ENCODE results near the gene CLIC4. TPM values are rescaled to one million over a fixed set of nuclear protein-coding genes. Genes with fewer than 3 reads are reported as not detected.
A peak's percentile ranks its signal among the peaks of the same experiment; 100 is the strongest.

Gene CLIC4
- total RNA-seq, 1 donor from 2014 or later: 90.4 TPM

DNA sequence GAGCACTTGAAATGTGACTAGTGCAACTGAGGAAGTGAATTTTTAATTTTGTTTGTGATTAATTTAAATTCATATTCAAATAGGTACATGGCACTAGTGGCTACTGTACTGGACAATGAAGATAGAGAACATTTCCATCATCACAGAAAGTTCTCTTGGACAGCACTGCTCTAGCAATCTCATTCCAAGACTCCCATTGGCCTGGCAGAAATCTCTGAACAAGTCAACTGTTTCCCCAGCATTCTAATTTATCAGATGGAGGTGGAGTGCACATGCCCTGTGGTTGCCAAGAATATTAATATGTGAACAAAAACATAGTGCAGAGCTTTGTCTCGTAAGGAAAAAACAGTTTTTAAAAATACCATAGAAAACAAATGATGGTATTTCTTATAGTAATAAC is 81.3 kb downstream of the CLIC4 start:
- no peak overlapping the region for H3K4me3 Mint-ChIP-seq (ENCODE audit: low read depth)
- no peak overlapping the region for H3K27ac Mint-ChIP-seq
- DNase-seq (ENCODE audit: low spot score, unreplicated experiment): no peak
- TF ChIP-seq, protein P1, sequence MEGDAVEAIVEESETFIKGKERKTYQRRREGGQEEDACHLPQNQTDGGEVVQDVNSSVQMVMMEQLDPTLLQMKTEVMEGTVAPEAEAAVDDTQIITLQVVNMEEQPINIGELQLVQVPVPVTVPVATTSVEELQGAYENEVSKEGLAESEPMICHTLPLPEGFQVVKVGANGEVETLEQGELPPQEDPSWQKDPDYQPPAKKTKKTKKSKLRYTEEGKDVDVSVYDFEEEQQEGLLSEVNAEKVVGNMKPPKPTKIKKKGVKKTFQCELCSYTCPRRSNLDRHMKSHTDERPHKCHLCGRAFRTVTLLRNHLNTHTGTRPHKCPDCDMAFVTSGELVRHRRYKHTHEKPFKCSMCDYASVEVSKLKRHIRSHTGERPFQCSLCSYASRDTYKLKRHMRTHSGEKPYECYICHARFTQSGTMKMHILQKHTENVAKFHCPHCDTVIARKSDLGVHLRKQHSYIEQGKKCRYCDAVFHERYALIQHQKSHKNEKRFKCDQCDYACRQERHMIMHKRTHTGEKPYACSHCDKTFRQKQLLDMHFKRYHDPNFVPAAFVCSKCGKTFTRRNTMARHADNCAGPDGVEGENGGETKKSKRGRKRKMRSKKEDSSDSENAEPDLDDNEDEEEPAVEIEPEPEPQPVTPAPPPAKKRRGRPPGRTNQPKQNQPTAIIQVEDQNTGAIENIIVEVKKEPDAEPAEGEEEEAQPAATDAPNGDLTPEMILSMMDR (IDR thresholded peaks at IDR 0.05; ENCODE audit: unreplicated experiment): no peak
- no peaks in the 10 kb centered on the region for H3K9me3 Mint-ChIP-seq (ENCODE audit: low read depth)
- no peaks in the 10 kb centered on the region for H3K27me3 Mint-ChIP-seq
- H3K4me1 Mint-ChIP-seq (ENCODE audit: low read depth): peaks cover 29% of the 10 kb centered on the region
- H3K36me3 Mint-ChIP-seq (ENCODE audit: insufficient read depth): peaks cover 1% of the 10 kb centered on the region

DNA sequence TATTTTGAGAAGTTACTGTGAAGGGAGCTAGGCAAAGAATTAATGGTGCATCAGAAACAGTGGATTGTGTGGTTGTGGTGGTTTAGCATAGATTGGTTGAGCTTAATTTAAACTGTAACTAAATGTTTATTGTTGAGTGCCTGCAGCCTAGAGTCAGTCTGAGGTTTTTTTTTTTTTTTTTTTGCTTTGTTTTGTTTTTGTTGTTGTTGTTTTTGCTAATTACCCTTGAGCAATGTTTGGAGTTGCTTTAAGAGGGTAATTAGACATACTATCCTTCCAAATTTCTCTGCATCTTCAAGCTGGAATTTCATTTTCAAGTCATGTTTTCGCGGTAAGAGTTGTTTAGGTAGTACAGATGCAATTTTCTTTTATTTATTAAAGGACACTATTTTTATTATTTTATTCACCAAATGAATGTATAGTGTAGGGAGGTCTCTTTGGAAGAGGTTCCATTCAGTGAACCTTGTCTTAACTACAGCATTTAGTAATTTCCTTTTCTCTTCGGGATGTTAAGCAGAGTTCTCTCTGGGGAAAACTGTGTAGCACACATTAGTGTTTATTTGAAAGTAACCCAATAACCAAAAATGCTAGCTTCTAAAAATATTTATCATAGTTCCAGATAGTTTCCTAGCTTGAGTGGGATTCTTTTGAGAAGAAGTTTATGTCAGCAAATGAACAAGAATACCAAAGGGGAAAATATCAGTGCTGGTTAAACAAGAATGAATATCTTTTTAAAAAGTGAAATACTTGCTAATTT is 82.3 kb downstream of the CLIC4 start:
- H3K4me1 Mint-ChIP-seq (ENCODE audit: low read depth): peaks cover 28% of the 10 kb centered on the region
- H3K9me3 Mint-ChIP-seq (ENCODE audit: low read depth): no peaks in the 10 kb centered on the region
- no peak overlapping the region for H3K27ac Mint-ChIP-seq
- H3K36me3 Mint-ChIP-seq (ENCODE audit: insufficient read depth): peaks cover 1% of the 10 kb centered on the region
- no peak overlapping the region for H3K4me3 Mint-ChIP-seq (ENCODE audit: low read depth)
- TF ChIP-seq, protein P1 (IDR thresholded peaks at IDR 0.05; ENCODE audit: unreplicated experiment): no peak
- no peaks in the 10 kb centered on the region for H3K27me3 Mint-ChIP-seq
- DNase-seq (ENCODE audit: low spot score, unreplicated experiment): no peak

DNA sequence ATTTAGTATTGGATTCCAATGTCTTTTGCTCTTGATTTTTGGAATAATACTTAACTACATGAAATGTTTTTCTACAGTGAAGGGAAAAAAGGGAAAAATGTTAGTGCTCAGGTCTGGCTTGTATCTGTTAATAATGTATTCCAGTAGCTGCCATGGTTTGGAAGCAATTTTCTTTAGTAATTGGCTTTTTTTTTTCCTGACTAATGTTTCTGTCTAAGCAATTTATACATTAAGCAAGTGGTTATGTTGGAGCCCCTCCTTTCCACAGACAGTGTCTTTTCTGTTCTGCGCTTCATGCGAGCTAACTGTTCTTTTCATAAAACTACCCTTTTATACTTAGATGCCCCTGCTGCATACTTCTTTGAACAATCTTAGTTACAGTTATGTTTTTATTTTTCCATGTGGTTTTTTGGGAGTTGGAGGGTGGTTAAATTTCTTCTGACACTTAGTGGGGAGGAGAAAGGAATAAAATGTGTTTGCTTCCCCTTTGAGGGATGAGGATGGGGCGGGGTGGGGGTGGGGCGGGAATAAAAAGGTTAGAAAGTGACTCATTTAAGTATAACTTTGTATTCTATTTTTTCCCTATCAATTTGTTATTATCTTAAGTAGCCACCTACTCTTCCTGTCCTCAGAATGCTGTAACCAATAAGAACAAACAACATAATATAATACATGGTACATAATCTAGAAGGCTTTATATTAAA is 83.1 kb downstream of the CLIC4 start:
- H3K9me3 Mint-ChIP-seq (ENCODE audit: low read depth): no peaks in the 10 kb centered on the region
- peak overlapping the region; percentile 38 for H3K27ac Mint-ChIP-seq
- no peaks in the 10 kb centered on the region for H3K27me3 Mint-ChIP-seq
- no peak overlapping the region for H3K4me3 Mint-ChIP-seq (ENCODE audit: low read depth)
- DNase-seq (ENCODE audit: low spot score, unreplicated experiment): no peak
- peaks cover 1% of the 10 kb centered on the region for H3K36me3 Mint-ChIP-seq (ENCODE audit: insufficient read depth)
- TF ChIP-seq, protein P1 (IDR thresholded peaks at IDR 0.05; ENCODE audit: unreplicated experiment): no peak
- peaks cover 25% of the 10 kb centered on the region for H3K4me1 Mint-ChIP-seq (ENCODE audit: low read depth)

DNA sequence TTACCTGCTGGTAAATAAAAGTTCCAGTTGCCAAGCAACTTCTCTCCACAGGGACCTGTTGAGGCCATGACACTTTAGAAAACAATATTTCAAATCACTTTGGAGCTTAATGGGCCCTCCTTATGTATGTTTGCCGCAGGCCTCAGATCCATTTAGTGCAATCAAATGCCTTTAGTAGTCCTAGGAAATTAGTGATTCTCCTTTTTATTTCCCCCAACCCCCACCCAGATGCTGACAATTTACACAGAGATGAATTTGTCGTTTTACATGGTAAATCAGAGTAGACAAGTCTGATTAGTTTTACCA is 83.6 kb downstream of the CLIC4 start:
- H3K9me3 Mint-ChIP-seq (ENCODE audit: low read depth): no peaks in the 10 kb centered on the region
- no peaks in the 10 kb centered on the region for H3K27me3 Mint-ChIP-seq

DNA sequence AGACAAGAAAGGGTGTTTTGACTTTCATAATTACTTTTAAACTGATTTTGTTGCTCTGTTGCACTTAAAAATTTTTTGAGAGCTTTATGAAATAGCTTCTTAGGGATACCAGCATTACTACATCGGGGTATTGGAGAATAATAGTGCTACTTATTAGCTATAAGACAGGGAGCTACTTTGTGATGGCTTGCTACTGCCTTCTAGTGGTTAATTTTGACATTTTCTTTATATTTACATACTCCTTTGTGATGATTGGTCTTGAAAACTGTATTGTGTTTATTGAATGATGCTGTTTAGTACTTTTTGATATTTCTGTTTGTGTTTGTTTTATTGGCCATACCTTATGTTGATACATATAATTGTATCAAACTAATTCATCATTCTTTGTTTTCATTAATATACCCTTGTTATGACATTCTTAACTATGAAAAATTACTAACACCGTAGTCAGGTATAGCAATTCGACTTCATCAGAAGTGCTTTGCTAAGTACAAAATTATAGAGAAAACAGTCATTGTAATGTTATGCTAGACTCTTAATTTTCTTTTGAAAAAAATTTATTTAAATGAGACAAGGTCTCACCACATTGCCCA is 85.5 kb downstream of the CLIC4 start:
- H3K27me3 Mint-ChIP-seq: no peaks in the 10 kb centered on the region
- TF ChIP-seq, protein P1 (IDR thresholded peaks at IDR 0.05; ENCODE audit: unreplicated experiment): peak; percentile 86
- peaks cover 1% of the 10 kb centered on the region for H3K36me3 Mint-ChIP-seq (ENCODE audit: insufficient read depth)
- H3K4me1 Mint-ChIP-seq (ENCODE audit: low read depth): peaks cover 17% of the 10 kb centered on the region
- no peak overlapping the region for H3K27ac Mint-ChIP-seq
- H3K4me3 Mint-ChIP-seq (ENCODE audit: low read depth): no peak overlapping the region
- no peaks in the 10 kb centered on the region for H3K9me3 Mint-ChIP-seq (ENCODE audit: low read depth)
- DNase-seq (ENCODE audit: low spot score, unreplicated experiment): no peak

More for the DNA sequence above, 83.6 kb downstream of the CLIC4 start:
- TF ChIP-seq, protein P1 (IDR thresholded peaks at IDR 0.05; ENCODE audit: unreplicated experiment): no peak
- H3K4me1 Mint-ChIP-seq (ENCODE audit: low read depth): peaks cover 25% of the 10 kb centered on the region
- H3K4me3 Mint-ChIP-seq (ENCODE audit: low read depth): no peak overlapping the region
- DNase-seq (ENCODE audit: low spot score, unreplicated experiment): no peak
- no peak overlapping the region for H3K27ac Mint-ChIP-seq
- peaks cover 1% of the 10 kb centered on the region for H3K36me3 Mint-ChIP-seq (ENCODE audit: insufficient read depth)

All from progenitor cell of endocrine pancreas (in vitro differentiated cells).